NCI-H774 (cell line): ENCODE measurements around the gene CAMSAP2.

ENCODE experiments used
- DNase-seq: peaks from one replicate; lab custom pipeline; 2025; lab: John Stamatoyannopoulos, UW

CAMSAP2 gene

DNA sequence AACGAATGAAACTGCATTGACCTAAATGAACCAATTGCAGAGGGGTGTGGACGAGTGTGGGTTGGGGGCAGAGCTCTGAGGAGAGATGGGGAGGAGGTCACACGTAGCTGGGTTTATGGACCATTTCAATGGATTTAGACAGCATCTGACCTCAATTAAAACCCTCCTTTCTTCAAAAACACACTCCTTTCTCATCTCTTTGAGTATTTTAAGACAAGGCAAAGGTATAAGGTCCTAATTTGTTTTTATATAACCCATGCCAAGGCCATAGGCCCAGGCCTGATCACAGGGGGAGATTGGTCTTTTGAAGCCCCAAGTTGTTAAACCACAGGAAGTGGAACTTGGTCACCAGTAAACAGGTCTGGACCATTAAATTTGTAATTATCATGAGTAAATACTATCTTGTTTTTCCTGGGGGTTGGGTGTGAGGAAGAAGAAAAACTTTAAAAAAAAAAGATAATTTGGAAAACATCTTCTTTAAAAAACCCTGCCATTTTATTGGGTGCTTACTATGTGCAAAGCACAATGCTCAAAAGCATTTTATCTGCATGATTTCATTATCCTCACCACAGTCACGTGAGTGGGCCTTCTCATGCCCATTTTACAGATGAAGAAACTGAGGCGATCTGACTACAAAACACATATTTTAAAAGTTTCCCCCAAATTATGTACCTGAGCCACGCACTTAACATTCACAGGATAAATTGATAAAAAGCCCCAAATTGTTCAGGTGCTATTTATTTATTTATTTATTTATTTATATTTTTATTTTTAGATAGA, 147.1 kb downstream of the CAMSAP2 start:
- no peak for DNase-seq

DNA sequence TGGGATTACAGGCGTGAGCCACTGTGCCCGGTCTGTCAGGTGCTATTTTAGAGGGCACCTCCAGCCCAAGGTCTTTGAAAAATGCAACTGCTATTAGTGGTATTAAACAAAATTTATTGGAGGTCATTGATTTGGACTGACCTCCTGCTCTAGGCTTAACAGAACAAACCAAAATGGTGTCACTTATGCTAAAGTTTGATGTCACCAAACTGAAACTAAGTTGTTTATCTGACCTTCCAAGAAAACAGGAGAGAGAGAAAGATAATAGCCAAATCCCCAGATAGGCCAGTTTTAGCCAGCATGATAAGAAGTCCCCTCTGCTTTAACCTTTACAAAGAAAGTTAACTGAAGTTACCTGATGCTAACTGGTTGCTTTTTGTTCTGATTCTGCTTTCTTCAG, 147.9 kb downstream of the CAMSAP2 start:
- no peak for DNase-seq

- DNase-seq, result no peak
These were observed 148.3 kb downstream of the CAMSAP2 start for GRCh38 chr1:200887036-200887435.

GRCh38 chr1:200887772-200888348, 149.2 kb downstream of the CAMSAP2 start:
- DNase-seq, result no peak

DNA sequence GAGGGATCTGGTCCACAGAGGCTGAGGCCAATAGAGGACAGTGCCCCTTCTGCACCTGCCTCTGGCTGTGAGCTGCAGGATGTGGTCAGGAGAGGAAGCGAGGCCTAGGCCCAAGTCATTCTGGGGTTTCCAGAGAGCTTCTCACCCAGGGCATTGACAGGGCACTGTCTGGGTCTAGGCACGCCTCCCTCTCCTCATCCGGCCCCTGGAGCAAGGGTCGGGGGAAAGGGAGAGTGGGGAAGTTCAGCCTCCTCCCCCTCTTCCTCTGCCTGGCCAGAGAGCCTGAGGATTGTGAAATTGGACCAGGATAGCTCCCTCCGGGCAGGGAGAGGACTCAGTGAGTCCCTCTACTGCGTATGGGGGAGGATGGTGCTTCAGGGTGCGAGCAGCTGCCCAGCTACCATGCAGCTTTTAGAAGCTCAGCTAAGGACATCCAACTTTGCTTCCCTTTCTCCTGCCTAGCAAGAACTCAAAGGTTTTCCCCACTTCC, 149.7 kb downstream of the CAMSAP2 start:
- DNase-seq, result no peak

GRCh38 chr1:200889571-200889970, 150.9 kb downstream of the CAMSAP2 start:
- no peak for DNase-seq

GRCh38 chr1:200890027-200890426, 151.3 kb downstream of the CAMSAP2 start:
- DNase-seq, result no peak

DNA sequence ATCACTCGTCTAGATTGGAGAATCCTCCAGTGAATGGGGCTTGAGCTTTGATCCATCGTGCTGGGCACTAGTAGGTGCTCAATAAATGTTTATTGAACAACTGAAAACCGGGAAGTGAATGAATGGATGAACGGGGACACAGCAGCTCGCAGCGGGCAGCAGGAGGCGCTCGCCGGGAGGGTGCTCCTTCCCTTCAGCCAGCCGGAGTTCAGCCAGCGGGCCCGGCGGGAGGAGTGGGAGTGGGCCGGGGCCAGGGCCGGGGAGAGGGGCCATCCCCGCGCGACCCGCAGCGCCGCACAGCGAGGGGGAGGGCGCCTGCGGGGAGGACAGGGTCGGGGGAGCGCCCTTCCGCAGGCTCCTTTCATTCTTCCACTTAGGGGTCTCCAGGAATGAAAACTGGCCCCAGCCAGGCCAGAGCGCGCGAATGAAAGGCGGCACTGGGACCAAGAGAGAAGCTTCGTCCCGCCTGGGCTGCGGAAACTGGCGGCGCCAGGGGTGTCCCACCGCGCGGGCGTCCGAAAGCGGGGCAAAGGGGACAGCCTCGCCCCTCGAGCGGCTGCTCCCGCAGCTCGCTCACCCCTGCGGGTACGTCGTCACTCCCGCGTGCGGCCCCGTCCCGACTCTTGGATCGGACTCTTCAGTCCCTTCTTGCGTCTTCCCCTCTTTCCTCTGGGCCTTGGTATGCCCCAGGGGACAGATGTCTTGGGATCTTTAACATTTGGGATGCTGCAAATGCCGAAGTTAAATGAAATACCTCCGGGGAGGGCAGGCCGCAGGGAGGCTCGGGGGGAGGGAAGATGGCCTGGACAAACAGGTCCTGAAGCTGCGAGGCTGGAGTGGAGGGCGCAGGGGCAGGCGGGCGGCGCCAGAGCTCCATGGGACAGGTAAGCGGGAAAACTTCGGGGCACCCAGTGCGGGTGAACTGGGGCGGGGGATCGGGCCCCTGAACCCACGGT, 152.4 kb downstream of the CAMSAP2 start:
- DNase-seq, result no peak

- no peak for DNase-seq
These were observed 153.1 kb downstream of the CAMSAP2 start for GRCh38 chr1:200891774-200892157.

GRCh38 chr1:200892546-200892945, 153.9 kb downstream of the CAMSAP2 start:
- DNase-seq, result no peak

GRCh38 chr1:200892958-200893357, 154.3 kb downstream of the CAMSAP2 start:
- DNase-seq, result no peak

- DNase-seq, result no peak
These were observed 154.8 kb downstream of the CAMSAP2 start for GRCh38 chr1:200893411-200893901.

GRCh38 chr1:200894712-200895442, 156.2 kb downstream of the CAMSAP2 start, which contains the start of gene INAVA:
TSS of gene INAVA (plus strand) at chr1:200894900. CDS start at chr1:200898401, 3,501 bp downstream.
- DNase-seq, result no peak

GRCh38 chr1:200895443-200895789, 156.7 kb downstream of the CAMSAP2 start:
- no peak for DNase-seq

DNA sequence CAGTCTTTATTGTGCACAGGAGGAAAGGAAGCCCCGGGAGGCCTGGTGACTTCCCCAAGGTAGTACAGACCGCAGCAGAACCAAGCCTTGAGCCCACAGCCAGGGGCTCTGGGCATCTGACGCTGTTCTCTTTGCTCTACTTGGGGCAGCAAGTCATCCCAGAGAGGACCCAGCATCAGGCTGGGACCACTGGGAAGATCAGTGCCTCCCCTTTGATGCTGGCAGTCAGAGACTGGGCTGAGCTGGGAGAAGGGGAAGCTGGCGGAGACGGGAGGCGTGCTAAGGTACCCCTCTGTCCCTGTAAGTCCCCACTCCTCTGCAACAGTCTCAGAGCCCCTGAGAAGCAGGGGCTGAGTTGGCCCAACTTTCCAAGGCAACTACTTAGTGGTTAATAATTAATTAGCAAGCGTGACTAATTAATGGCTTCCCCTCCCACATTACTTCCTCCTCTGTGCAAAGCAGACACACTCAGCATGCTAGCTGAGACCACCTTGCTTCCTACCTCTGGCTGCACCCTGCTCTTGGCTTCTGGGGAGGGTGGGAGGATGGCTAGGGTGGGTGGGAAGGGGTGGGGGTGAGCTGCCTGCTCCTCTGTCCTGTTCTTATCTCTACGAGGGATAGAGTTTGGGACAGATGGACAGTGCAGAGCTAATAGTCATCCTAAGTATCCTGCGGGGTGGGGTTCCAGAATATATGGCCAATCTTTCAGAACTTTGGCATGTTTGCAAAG, 157.3 kb downstream of the CAMSAP2 start:
- no peak for DNase-seq

- DNase-seq, result no peak
These were observed 158.0 kb downstream of the CAMSAP2 start for GRCh38 chr1:200896531-200897196.

DNA sequence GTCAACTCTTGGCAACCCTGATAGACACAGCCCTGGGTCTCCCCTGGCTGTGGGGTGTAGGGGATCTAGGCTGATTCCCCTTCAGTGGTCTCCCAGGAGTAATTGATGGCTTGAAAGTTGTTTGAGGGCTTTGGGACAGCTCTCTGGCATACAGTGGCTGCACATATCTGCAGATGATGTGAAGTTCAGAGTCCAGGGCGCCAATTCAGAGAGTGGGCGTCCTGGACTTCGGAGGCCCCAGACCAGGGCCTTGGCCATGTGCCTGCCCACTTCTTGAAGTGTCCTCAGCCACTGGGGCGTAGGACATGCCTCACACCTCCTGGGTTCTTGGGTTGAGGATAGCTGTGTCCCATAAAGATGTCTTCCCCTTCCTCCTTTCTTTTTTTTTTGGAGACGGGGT, 158.6 kb downstream of the CAMSAP2 start:
- DNase-seq, result no peak

DNA sequence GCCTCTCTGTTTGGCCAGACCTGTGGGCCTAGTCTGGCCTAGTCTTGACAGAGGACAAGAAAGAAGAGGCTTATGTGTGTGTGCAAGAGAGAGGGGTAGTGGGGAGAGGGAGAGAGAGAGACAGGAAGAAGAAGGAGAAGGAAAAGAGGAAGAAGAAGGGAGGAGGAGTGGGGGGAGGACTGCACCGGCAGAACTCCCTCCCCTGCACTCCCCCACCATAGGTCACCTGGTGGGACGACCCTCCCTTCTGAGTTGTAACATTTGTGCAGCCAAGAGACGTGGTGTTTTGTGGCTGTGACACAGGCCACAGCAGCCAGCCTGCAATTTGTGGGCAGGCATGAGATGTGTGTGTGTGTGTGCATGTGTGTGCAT, 160.3 kb downstream of the CAMSAP2 start:
- no peak for DNase-seq

GRCh38 chr1:200899451-200899915, 160.8 kb downstream of the CAMSAP2 start:
- no peak for DNase-seq
